ENCODE results near the gene RPN1.
"Not testable (repeated sequence)": the region's sequence is repeated elsewhere in the genome, so short reads cannot be mapped to it uniquely, and the experiment has no call there.

Gene RPN1

DNA sequence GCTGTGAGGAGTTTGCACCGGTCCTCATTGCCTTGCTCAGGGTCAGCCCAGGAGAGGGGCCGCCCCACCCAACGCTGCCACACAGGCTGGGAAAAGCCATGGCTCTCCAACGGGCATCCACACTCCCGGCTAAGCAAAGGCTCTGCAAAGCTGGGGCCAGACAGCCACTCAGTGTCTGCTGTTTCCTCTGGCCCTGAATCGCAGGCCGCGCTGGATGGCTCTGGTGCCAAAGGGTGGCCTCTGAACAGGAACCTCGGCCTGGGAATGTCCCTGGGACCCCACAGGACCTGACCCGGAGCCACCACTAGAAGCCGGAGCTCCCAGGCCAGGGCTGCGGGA, 42.9 kb downstream of the RPN1 start:
- DNase-seq, result no peak

DNA sequence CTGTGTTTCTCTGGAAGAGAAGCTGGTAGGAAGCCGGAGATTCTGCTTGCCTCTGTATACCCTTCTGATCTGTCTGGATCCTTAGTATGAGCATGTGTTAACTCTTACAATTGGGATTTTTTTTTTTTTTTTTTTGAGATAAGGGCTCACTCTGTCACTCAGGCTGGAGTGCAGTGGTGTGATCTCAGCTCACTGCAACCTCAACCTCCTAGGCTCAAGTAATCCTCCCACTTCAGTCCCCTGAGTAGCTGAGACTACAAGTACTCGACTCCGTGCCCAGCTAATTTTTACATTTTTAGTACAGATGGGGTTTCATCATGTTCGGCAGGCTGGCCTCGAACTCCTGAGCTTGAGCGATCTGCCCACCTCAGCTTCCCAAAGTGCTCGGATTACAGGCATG, 44.5 kb downstream of the RPN1 start:
- DNase-seq, result no peak

DNA sequence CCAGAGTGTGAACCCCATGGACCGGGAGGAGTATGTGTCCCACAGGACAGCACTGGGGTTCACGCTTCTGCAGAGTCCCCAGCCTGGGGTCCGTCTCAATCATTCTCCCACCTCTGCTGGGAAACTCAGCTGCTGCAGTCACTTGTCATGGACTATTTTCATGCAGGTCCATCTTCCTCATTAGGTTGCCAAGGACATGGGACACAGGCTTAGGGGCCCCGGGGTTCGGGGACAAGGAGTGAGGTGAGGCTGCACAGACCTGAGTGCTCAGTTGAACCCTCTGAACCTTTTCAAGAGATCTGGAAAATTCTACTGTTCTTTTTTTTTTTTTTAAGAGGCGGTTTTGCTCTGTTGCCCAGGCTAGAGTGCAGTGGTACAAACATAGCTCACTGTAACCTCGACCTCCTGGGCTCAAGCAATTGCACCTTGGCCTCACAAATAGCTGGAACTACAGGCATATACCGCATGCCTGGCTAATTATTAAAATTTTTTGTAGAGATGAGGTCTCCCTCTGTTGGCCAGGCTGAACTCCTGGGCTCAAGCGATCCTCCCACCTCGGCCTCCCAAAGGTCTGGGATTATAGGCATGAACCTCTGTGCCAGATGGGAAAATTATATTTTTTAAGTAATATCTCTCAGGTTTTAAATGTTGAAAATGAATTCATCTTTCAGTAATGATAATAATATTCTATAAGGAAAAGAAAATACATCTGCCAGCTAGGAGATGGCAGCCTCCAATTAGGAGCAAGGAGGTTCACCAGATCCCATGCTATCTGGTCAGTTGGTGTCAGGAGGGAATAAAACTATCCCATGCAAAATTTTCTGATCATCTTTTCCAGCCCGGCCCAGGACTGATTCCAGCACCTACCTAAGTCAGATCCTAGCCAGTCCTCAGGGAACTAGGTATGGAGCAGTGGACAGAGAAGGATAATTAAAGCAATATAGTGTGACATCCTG, 45.2 kb downstream of the RPN1 start:
- DNase-seq, result no peak

DNA sequence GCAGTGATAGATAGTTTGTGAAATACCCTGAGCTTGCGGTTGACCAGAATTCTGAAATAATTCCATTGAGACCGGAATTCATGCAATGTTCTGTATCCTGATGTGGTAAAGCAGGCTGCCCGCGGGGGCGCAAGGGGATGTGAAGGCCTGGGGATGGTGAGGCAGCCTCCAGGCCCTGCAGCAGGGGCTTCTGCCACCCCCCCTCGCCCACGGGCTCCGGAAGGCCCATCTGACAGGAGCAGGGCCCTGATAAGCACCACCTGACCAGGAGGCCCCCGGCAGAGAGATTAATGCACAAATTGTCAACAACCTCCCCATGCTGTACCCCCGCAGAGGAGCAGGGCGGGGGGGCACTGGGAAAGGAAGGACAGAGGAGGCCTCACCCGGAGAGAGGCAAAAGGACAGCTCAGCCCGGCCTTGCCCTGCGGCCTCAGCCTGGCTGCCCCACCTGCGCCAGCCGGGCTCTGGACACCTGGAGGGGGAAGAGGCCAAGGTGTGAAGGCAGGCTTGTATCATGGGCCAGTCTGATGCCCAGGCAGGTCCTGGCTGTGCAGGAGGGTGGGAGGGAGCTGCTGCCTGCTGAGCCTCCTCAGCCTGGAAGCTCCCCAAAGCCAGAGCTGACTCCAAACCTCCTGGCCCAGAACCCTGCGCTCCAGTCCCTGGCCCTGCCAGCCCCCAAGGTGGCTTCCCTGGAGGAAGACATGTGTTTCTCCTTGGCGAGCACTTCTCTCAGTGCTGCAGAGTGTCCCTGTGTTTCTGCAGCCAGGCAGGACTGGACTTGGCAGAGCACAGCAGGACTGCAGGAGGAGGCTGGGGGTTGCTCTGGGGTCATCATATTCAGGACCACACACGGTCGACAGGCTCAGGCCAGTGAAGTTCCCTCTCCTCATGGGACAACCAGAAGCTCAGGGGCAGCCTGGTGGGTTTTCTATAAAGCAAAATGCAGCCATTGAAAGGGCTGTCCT, 46.5 kb downstream of the RPN1 start:
- DNase-seq, result no peak

DNA sequence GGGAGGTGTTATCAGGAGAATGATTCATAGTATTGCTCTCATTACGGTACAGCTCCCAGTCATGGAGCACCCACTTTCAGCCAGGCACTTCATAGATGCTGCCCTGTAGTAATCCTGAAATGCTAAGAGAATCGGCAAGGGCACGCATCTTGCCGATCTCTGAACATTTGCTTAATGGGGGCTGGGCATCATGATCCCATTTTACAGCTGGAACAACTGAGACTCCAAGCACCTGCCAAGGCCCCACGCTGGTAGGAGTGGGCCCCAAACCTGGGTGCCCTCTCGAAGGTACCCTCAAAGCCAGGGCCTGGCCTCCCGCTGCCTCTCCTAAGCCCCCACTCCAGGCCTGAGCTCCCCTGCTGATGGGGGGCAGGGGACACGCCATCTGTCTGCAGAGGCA, 47.3 kb downstream of the RPN1 start:
- no peak for DNase-seq

DNA sequence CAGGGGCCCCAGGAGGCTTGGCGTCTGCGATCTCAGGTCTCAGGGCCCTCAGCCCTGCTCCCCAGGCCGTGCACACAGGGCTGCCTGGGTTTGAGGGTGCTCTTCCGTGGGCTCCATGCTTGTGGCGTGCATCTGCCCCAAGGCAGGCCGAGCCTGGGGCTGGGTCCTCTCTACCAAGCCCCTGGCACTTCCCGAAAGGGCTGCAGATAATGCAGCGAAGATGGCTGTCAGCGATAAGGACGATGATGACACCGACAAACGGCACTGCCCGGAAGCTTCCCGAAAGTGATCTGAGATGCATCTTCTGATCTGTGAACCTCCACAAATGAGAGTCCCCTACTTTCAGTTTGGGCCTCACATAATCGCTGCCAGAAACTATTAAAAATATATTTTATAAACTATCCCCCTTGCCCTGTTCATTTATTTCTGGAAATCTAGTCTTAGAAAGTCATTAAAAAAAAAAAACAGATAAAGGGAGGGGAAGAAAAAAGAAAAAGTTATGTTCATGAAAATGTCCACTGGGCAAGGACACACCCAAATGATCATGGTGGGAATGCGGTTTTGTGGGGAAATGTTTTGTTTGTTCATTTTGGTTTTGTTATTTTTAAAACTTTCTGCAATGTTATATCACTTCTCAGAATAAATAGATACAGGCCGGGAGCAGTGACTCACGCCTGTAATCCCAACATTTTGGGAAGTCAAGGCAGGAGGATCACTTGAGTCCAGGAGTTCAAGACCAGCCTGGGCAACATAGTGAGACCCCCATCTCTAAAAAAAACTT, 51.5 kb downstream of the RPN1 start:
- no peak for DNase-seq

DNA sequence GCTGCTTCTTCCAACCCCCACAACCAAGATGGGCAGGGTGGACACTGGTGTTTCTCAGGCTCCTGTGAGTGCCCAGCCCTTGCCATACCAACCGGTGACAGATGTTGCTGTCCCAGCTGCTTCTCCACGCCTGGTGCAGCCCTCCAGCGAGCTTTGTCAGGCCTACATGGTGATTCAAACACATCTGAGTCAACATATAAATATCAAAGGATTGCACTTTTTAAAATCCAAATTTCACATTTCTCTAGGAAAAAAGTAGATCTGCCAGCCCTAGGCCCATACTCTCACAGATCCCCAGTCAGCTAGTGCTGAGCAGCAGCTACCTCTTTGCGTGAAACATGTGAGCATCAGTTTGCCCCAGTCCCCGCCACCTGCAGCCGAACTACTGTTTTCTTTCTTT, 52.7 kb downstream of the RPN1 start:
- DNase-seq, result no peak

DNA sequence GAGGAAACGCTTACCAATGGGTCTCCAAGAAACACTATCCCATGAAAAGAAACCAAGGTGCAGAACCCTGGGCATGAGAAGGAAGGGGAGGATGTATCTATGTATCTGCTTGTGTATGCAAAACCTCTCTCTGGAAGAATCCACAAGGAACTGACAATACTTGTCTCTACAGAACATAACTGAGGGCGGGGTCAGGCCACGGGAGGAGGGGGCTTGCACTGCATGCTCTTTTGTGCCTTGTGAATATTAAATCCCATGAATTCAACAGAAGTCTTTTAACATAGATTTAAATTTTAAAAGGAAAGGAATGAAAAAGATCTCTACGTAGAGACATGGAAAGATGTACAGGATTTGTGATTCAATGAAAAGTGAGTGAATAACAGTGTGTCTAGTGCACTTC, 57.8 kb downstream of the RPN1 start:
- no peak for DNase-seq

DNA sequence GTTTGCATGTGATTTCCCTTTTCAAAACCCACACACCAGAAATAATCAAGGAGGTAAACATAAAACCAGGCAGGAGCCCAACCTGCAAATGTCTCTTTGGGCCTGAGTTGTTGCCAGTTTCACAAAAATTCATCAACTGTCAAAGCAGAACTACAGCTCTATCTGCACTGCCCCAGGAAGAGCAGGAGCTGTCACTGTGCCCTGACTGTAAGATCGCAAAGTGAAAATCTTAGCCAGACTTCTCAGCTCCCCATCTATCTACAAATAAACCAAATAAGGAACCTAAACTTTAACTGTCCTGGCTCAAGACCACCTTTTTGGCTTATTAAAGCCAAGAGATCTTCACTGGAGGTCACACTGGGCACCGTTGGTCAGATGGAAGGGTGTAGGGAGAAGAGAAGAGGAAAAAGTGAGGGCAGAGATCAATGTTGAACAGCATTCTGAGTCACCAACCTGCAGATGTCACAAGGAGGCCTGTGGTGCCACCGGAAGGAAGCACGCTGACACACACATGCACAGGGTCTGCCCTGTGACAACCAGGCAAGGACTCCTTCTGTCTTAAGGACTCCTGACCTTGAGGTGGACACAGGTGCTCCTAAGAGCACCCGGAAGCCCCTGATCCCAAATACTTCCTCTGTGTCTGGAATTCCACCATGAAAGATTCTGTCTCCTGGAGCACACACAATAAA, 58.7 kb downstream of the RPN1 start:
- DNase-seq, result no peak

DNA sequence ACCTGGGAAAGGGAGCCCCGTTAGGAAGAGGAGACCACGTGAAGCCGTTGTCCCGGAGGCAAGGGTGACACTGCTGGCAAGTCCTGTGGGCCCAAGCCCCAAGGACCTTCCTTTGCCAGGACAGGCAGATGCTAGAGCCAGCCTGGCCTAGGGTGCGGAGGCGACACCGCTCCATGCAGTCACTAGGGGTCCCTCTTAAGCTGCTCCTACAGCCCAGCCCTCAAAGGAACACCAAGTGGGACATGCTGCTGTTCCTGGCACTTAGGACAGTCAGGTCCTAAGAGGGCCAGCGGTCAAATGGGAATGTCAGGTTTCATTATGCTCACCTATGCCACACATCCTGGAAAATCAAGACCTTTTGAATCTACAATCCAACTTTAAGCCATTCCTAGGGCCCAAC, 59.7 kb downstream of the RPN1 start:
- DNase-seq, result no peak

DNA sequence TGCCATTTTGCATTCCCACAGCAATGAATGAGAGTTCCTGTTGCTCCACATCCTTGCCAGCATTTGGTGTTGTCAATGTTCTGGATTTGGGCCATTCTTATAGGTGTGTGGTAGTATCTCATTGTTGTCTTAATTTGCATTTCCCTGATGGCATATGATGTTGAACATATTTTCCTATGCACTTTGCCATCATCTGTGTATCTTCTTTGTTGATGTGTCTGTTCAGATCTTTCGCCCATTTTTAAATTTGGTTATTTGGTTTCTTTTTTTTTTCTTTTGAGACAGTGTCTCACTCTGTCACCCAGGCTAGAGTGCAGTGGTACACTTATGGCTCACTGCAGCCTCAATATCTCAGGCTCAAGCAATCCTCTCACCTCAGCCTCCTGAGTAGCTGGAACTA, 60.6 kb downstream of the RPN1 start:
- not testable (repeated sequence) for DNase-seq

DNA sequence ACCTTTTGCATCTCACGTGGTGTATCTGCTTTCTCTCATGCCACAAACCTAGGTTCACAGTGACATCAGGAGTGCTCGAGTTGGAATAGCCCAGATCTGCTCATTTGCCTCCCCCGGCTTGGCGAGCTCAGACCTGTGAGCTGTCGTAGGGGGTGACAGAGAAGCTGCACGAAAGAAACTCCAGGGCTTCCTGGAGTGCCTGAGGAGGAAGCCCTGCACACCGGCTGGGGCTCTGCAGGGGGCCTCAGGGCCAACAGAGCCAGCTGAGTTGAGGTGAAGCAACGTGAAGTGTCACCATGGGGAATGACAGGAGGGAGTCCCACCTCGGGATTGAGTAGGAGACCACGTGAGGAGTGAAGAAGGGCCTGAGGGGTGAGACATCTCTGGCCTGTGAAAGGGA, 62.5 kb downstream of the RPN1 start:
- DNase-seq, result no peak

DNA sequence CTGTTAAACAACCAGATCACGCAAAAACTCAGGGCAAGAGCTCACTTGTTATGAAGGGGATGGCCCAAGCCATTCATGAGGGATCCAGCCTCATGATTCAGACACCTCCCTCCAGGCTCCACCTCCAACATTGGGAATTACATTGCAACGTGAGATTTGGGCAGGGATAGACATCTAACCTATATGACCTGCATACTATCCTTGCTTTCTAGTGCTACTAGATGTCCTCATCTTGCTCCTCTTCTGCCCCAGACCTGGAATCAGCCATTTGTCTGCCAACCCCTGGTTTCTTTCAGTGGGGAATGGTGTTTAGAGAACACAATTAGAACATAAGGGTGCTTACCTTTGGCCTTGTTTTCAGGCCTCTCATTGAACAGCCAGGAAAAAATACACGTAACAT, 63.2 kb downstream of the RPN1 start:
- no peak for DNase-seq

DNA sequence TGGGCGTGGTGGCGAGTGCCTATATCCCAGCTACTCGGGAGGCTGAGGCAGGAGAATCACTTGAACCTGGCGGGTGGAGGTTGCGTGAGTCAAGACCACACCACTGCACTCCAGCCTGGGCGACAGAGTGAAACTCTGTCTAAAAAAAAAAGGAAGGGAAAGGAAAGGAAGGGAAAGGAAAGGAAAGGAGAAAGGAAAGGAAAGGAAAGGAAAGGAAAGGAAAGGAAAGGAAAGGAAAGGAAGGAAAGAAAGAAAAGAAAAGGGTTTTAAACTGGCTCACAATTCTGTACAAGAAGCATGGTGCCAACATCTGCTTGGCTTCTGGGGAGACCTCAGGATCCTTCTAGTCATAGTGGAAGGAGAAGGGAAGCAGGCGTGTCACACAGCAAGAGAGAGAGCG, 63.7 kb downstream of the RPN1 start:
- not testable (repeated sequence) for DNase-seq

DNA sequence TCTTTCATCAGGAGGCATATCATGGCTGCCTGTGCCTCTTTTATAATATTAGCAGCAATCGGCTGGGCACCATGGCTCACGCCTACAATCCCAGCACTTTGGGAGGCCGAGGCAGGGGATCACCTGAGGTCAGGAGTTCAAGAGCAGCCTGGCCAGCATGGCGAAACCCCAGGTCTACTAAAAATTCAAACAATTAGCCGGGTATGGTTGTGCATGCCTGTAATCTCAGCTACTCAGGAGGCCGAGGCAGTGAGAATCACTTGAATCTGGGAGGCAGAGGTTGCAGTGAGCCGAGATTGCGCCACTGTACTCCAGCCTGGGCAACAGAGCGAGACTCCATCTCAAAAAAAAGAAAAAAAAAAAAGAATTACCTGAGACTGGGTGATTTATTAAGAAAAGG, 64.2 kb downstream of the RPN1 start:
- DNase-seq, result not testable (repeated sequence)

DNA sequence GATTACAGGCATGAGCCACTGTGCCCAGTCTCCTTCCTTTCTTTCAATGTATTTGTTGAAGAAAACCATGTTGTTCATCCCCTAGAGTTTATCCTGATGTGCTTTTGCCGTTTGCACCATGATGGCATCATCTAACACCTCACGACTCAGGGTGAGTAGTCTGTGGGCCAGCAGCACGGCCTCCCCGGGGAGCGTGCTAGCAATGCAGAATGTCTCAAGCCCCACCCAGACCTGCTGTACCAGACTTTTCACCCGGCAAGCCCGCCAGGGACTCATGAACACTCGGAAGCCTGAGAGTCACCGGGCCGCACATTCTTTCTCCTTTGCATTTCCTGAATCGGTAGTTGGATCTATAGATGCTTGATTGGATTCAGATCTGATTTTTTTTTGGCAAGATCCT, 64.6 kb downstream of the RPN1 start:
- no peak for DNase-seq

DNA sequence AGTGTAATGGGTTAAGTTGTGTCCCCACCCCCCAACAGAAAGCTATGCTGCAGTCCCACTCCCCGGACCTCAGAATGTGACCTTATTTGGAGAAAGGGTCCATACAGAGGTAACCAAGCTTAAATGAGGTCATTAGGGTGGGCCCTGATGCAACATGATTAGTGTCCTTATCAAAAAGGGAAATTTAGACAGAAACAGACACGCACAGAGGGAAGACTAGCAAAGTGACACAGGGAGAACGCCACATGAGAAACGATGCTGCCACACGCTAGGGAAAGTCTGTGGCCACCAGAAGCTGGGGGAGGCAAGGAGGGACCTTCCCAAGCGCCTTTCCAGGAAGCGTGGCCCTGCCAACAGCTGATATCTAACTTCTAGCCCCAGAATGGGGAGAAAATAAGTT, 65.4 kb downstream of the RPN1 start:
- DNase-seq, result no peak

DNA sequence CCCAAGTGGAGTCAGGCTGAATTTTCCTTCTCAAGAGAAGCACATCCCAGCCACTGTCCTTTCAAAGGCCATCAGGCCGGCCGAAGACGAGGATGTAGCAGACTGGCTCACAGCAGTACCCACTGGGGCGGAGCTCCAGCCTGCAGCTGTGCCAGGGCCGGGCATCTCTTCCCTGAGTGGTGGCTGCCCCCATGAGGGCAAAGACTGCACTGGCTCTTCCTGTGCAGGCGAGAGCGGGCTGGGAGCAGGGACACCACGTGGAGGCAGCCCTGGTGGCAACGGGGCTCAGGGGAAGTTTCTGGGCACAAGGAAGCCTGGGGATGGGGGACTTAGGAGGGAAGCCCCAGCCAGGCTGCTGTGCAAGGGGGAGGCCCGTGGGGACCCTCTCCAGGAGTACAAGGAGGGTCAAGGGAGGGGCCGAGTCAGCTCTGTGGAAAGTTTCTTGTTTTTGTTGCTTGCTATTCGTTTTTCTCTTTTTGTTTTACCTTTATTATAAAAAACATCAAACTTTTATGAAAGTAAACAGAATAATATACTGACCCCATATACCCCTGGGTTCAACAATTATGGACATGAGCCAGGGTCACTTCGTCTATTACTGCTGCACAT, 66.1 kb downstream of the RPN1 start:
- peak; percentile 14 for DNase-seq

DNA sequence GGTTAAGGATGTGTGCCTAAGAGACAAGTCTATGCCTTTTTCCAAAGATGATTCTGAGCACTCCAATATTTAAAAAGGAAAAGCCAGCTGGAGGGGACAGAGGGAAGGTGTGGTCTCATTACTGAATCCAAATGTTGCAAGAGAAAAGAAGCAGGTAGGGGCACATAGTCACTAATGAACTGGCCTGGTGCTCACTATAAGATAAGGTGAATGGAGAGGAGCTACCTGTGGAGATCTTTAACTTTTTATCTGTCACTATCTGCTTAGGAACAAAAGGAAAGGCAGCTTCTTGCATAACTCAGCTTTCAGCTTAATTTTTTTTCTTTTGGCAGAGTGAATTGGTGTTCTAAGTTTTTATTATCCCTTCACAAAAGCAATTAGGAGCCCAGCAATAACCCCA, 69.1 kb downstream of the RPN1 start:
- no peak for DNase-seq

DNA sequence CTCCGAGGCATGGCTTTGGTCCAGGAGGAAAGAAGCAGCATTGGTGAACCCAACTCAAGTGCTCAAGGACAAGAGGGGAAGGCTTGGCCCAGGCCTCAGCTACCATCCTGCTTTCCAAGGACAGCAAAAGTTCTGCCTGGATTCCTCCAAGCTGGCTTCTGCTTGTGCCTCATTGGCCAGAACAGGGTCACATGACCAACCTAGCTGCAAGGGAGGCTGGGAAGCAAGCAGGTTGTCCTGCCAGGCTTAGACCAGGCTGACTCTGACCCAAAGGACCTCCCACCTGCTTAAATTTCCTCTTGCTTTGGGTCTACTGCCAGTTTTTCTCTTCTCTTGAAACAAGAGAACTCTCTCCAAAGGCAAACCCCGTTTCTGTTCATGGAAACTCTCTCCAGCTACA, 70.7 kb downstream of the RPN1 start:
- DNase-seq, result no peak

DNA sequence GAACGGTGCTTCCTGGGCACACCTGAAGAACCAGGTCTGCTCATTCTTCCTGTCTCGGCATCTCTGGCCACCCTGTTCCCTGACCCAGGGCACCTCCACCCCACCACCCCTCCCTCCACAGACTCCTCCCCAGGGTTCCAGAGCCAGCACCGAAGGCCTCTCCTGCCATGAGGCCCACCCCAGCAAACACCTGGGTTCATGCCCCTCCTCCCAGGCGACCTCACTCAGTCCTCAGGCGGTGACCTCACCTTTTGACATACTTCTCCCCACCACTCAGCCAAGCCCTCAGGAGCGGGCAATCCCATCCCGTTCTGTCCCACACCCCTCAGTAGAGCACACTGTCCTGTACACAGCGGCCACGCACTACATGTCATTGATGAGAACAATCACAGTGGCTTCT, 72.3 kb downstream of the RPN1 start:
- DNase-seq, result no peak

DNA sequence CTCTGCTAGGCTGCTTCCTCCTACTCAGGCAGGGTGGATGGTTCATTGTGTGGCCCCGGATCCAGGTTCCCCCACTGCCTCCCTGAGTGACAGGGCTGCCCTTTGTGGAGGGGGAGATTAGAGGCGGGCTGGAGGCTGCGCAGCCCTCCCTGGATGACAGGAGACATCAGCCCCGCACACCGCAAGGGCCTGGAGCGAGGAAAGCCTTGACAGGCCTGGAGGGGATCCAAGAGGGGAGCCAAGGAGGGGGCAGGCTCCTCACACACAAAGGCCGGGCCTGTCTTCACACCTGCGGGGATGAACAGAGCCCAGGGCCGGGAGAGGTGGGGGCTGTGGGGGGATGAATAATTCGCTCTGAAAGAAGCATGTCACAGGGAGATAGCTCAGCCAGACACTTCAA, 72.9 kb downstream of the RPN1 start:
- DNase-seq, result no peak
